ACC112 (cell line): ENCODE results near the gene YIF1A.
"Not testable (repeated sequence)": the region's sequence is repeated elsewhere in the genome, so short reads cannot be mapped to it uniquely, and the experiment has no call there.

Experiments
- H2AFZ ChIP-seq: fragments of 200-600 bp; sonication (generic); one replicate; pipeline ENCODE4 v1.6.0; 2017; ENCODE audit warnings: antibody characterized with exemption, low read length; ENCODE audit not compliant: unreplicated experiment
- H3K27ac ChIP-seq: fragments of 200-600 bp; sonication (generic); 2 replicates; pipeline ENCODE4 v1.5.1; 2014; ENCODE audit warnings: low read depth, mild to moderate bottlenecking, antibody characterized with exemption, low read length, moderate library complexity
- H3K27me3 ChIP-seq: fragments of 200-600 bp; sonication (generic); 2 replicates; pipeline ENCODE4 v1.6.1; 2014; ENCODE audit warnings: mild to moderate bottlenecking, antibody characterized with exemption, low read length, moderate library complexity, mixed read lengths; ENCODE audit not compliant: insufficient read depth
- H3K36me3 ChIP-seq: fragments of 200-600 bp; sonication (generic); 2 replicates; pipeline ENCODE4 v1.6.1; 2016; ENCODE audit warnings: mild to moderate bottlenecking, antibody characterized with exemption, low read length, moderate library complexity, mixed read lengths; ENCODE audit not compliant: insufficient read depth
- H3K4me1 ChIP-seq: fragments of 200-600 bp; sonication (generic); one replicate; pipeline ENCODE4 v1.6.1; 2016; ENCODE audit warnings: low read length, mixed read lengths; ENCODE audit not compliant: insufficient read depth, unreplicated experiment, control insufficient read depth
- H3K4me3 ChIP-seq: fragments of 200-600 bp; sonication (generic); 2 replicates; pipeline ENCODE4 v1.5.1; 2014; ENCODE audit warnings: mild to moderate bottlenecking, low read depth, low read length
- H3K79me2 ChIP-seq: fragments of 200-600 bp; sonication (generic); one replicate; pipeline ENCODE4 v1.6.0; 2016; ENCODE audit warnings: low read length; ENCODE audit not compliant: control insufficient read depth, unreplicated experiment, insufficient read depth

YIF1A gene

GRCh38 chr11:66282468-66283455 lies 6.2 kb downstream of the YIF1A start:
- Histone ChIP-seq H3K4me1 (peaks cover 4% of the 10 kb centered on the region), H2AFZ (no peak overlapping the region)

GRCh38 chr11:66281776-66282467 lies 7.0 kb downstream of the YIF1A start:
- Histone ChIP-seq H3K79me2 (peaks cover 3% of the 10 kb centered on the region), H3K4me3 (no peak overlapping the region), H3K27me3 (no peaks in the 10 kb centered on the region; the same call in 1 of the 2 replicates), H3K27ac (no peak overlapping the region), H2AFZ (no peak overlapping the region), H3K36me3 (no peaks in the 10 kb centered on the region), H3K4me1 (no peaks in the 10 kb centered on the region)

More at GRCh38 chr11:66282468-66283455, 6.2 kb downstream of the YIF1A start:
- peaks cover 11% of the 10 kb centered on the region for H3K79me2 ChIP-seq
- no peaks in the 10 kb centered on the region; the same call in 1 of the 2 replicates for H3K27me3 ChIP-seq
- H3K4me3 ChIP-seq = no peak overlapping the region
- H3K27ac ChIP-seq = no peak overlapping the region
- no peaks in the 10 kb centered on the region for H3K36me3 ChIP-seq

- Histone ChIP-seq H3K79me2 (no peaks in the 10 kb centered on the region), H3K27ac (no peak overlapping the region), H3K4me3 (no peak overlapping the region), H2AFZ (no peak overlapping the region), H3K36me3 (no peaks in the 10 kb centered on the region), H3K4me1 (no peaks in the 10 kb centered on the region), H3K27me3 (no peaks in the 10 kb centered on the region; the same call in 1 of the 2 replicates)
These were observed 7.9 kb downstream of the YIF1A start for GRCh38 chr11:66281001-66281400.

GRCh38 chr11:66280428-66280827 lies 8.5 kb downstream of the YIF1A start:
- H3K4me1 ChIP-seq = no peaks in the 10 kb centered on the region
- no peaks in the 10 kb centered on the region for H3K79me2 ChIP-seq
- H3K4me3 ChIP-seq = no peak overlapping the region
- H2AFZ ChIP-seq = no peak overlapping the region
- H3K27me3 ChIP-seq = no peaks in the 10 kb centered on the region; the same call in 1 of the 2 replicates
- no peaks in the 10 kb centered on the region for H3K36me3 ChIP-seq
- no peak overlapping the region for H3K27ac ChIP-seq

- Histone ChIP-seq H3K79me2 (no peaks in the 10 kb centered on the region), H3K27me3 (no peaks in the 10 kb centered on the region; the same call in 1 of the 2 replicates), H3K27ac (no peak overlapping the region), H2AFZ (no peak overlapping the region), H3K36me3 (no peaks in the 10 kb centered on the region), H3K4me3 (no peak overlapping the region), H3K4me1 (no peaks in the 10 kb centered on the region)
These were observed 9.7 kb downstream of the YIF1A start for GRCh38 chr11:66279092-66279734.

- H3K27me3 ChIP-seq = no peaks in the 10 kb centered on the region; the same call in 1 of the 2 replicates
- no peak overlapping the region for H3K4me3 ChIP-seq
- no peak overlapping the region for H3K27ac ChIP-seq
- H3K79me2 ChIP-seq = no peaks in the 10 kb centered on the region
- no peaks in the 10 kb centered on the region for H3K36me3 ChIP-seq
- H3K4me1 ChIP-seq = no peaks in the 10 kb centered on the region
- H2AFZ ChIP-seq = no peak overlapping the region
These were observed 10.4 kb downstream of the YIF1A start for GRCh38 chr11:66278363-66279091.

GRCh38 chr11:66277471-66278362 lies 11.2 kb downstream of the YIF1A start, which contains the start of gene CNIH2:
CNIH2 (plus strand) TSS chr11:66278175; CDS start chr11:66278457, 282 bp downstream.
- H3K36me3 ChIP-seq = no peaks in the 10 kb centered on the region; the same call in 1 of the 2 replicates
- H3K27me3 ChIP-seq = no peaks in the 10 kb centered on the region; the same call in 1 of the 2 replicates
- no peak within 1 kb of the TSS for H2AFZ ChIP-seq
- no peaks in the 10 kb centered on the region for H3K4me1 ChIP-seq
- no peaks in the 10 kb centered on the region for H3K79me2 ChIP-seq
- no peak within 1 kb of the TSS for H3K27ac ChIP-seq
- no peak within 1 kb of the TSS for H3K4me3 ChIP-seq

- not testable (repeated sequence) for H3K36me3 ChIP-seq, H3K4me1 ChIP-seq, H3K27ac ChIP-seq, H2AFZ ChIP-seq, H3K27me3 ChIP-seq, H3K4me3 ChIP-seq, H3K79me2 ChIP-seq
These were observed 11.9 kb downstream of the YIF1A start for GRCh38 chr11:66277064-66277463.

- not testable (repeated sequence) for H3K27me3 ChIP-seq
These were observed 12.3 kb downstream of the YIF1A start for GRCh38 chr11:66276619-66277018.

More at GRCh38 chr11:66276619-66277018, 12.3 kb downstream of the YIF1A start:
- H3K4me3 ChIP-seq, H3K79me2 ChIP-seq, H3K4me1 ChIP-seq, H2AFZ ChIP-seq, H3K27ac ChIP-seq, H3K36me3 ChIP-seq: not testable (repeated sequence)
